ENCODE data around the gene CHST3.
"Not testable (repeated sequence)": the region's sequence is repeated elsewhere in the genome, so short reads cannot be mapped to it uniquely, and the experiment has no call there.

The CHST3 gene

DNA sequence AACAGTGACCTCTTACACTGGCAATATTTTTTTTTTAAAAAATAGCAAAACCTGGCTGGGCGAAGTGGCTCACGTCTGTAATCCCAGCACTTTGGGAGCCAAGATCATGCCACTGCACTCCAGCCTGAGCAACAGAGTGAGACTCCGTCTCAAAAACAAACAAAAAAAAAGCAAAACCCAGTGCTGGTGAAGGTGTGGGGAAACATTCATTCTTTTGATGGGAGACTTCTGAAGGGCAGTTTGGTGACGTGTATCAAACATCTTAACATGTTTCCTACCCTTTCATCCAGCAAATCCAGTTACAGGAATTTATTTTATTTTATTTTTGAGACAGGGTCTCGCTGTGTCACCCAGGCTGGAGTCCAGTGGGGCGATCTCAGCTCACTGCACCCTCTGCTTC, 58.0 kb downstream of the CHST3 start:
- H3K27me3 ChIP-seq (ENCODE audit: control insufficient read depth in 1 of 2, insufficient read depth in 2 of 2, low read length in 2 of 2) = no peaks in the 10 kb centered on the region
- H3K4me1 ChIP-seq (ENCODE audit: insufficient read depth, low read length) = peaks cover 14% of the 10 kb centered on the region
- no peak overlapping the region for H3K9ac ChIP-seq (ENCODE audit: low read length)
- H3K36me3 ChIP-seq (ENCODE audit: insufficient read depth, low read length) = no peaks in the 10 kb centered on the region
- no peak overlapping the region for H3K27ac ChIP-seq (ENCODE audit: low read depth, low read length)
- no peak overlapping the region for H3K4me3 ChIP-seq (ENCODE audit: low read depth in 1 of 2, low read length in 2 of 2)
- H3K9me3 ChIP-seq (ENCODE audit: low read length) = no peaks in the 10 kb centered on the region

DNA sequence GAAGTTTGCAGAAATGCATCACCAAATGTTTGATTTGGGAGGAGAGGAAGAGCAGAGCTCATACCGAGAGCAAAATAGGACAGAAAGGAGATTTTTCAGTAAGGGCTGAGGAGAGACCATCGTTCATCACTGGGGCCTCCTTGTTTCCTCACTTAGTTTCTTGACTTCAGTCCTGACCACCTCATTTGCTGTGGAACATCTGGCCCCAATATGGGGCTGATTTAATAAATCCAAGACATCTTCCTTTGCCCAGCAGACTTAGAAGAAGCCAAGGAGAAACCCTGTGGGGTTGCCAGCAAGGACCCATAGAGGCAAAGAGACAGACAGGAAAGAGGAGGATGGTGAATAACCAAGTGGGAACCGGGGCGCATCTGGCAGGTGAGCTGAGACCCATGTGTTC, 60.4 kb downstream of the CHST3 start:
- H3K9me3 ChIP-seq (ENCODE audit: low read length) = no peaks in the 10 kb centered on the region
- peaks cover 10% of the 10 kb centered on the region for H3K4me1 ChIP-seq (ENCODE audit: insufficient read depth, low read length)
- no peaks in the 10 kb centered on the region for H3K36me3 ChIP-seq (ENCODE audit: insufficient read depth, low read length)
- no peak overlapping the region for H3K4me3 ChIP-seq (ENCODE audit: low read depth in 1 of 2, low read length in 2 of 2)
- H3K27me3 ChIP-seq (ENCODE audit: control insufficient read depth in 1 of 2, insufficient read depth in 2 of 2, low read length in 2 of 2) = no peaks in the 10 kb centered on the region
- no peak overlapping the region for H3K27ac ChIP-seq (ENCODE audit: low read depth, low read length)
- no peak overlapping the region for H3K9ac ChIP-seq (ENCODE audit: low read length)

DNA sequence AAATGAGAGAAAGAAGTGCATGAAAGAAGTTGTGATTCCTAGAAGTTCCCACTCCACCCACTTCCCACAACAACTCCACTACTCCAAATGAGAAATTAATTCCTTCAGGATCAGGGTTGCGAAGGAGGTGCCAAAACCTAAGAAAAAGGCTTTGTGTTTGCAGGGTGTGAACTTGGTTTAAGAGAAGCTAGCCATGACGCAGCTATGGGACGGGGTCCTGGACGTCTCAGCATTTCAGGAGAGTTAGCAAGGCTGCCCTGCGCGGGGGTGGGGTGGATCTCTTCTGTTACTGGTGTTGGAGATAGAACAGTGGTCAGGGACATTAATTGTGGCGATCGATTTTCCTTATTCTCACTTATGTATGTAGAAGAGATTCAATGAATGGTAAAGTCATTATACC, 61.2 kb downstream of the CHST3 start:
- Histone ChIP-seq H3K27ac (ENCODE audit: low read depth, low read length) (no peak overlapping the region), H3K4me1 (ENCODE audit: insufficient read depth, low read length) (peaks cover 10% of the 10 kb centered on the region), H3K27me3 (ENCODE audit: control insufficient read depth in 1 of 2, insufficient read depth in 2 of 2, low read length in 2 of 2) (no peaks in the 10 kb centered on the region), H3K9me3 (ENCODE audit: low read length) (no peaks in the 10 kb centered on the region), H3K9ac (ENCODE audit: low read length) (no peak overlapping the region), H3K36me3 (ENCODE audit: insufficient read depth, low read length) (no peaks in the 10 kb centered on the region), H3K4me3 (ENCODE audit: low read depth in 1 of 2, low read length in 2 of 2) (no peak overlapping the region)

DNA sequence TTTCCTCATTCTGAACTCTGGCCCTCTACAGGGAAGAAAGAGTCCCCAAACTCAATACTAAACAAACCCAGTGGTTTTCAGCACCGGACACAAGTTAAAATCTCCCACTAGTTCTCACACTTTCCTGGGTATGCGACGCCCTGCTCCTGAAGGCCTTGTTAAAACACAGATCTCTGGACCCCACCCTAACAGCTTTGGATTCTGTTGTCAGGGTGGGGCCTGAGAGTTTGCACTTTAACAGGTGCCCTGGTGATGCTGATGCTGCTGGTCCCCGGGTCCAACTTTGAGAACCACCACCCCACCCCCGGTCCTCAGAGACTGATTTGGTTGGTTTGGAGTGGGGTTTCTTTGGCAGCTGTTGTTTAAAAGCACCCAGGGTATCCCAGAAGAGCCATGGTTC, 61.6 kb downstream of the CHST3 start:
- H3K4me3 ChIP-seq (ENCODE audit: low read depth in 1 of 2, low read length in 2 of 2) = no peak overlapping the region
- H3K36me3 ChIP-seq (ENCODE audit: insufficient read depth, low read length) = no peaks in the 10 kb centered on the region
- no peak overlapping the region for H3K27ac ChIP-seq (ENCODE audit: low read depth, low read length)
- no peak overlapping the region for H3K9ac ChIP-seq (ENCODE audit: low read length)
- no peaks in the 10 kb centered on the region for H3K9me3 ChIP-seq (ENCODE audit: low read length)
- peaks cover 9% of the 10 kb centered on the region for H3K4me1 ChIP-seq (ENCODE audit: insufficient read depth, low read length)
- no peaks in the 10 kb centered on the region for H3K27me3 ChIP-seq (ENCODE audit: control insufficient read depth in 1 of 2, insufficient read depth in 2 of 2, low read length in 2 of 2)

DNA sequence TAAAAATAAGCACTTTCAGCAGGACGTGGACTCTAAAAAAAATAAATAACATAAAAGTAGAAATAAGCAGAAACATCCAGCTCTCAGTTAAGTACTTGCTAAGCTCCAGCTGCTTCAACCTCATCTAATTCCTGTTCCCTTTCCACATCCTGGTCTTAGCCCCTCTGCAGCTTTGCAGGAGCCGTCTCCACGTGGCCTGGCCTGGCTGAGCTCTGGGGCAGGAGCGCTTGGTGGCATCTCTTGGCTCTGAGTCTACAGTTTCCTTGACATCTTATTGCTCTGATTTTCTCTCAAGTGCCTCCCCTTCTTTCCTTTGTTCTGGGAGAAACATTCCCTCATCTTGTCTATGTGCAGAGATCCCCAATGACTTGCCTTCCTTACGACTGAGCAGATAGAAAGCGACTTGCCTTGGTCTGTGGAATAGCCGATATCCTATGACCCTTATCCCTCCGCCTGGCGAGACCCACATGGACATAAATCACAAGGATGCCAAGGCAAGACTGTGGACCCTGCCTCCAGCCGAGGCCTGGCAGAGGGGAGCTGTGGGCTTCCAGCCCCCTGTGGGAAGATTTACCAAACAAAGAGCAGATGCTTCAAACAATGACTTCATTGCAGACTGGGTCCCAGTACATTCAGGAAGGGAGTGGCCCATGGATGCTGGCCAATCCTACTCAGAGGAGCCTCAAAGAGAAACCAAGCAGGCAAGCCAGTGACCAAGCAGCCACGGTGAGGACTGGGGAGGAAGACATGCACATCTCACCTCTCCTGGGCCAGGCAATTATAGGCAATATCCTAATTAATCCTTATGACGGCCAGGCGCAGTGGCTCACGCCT, 62.3 kb downstream of the CHST3 start:
- Histone ChIP-seq H3K36me3 (ENCODE audit: insufficient read depth, low read length) (no peaks in the 10 kb centered on the region), H3K9ac (ENCODE audit: low read length) (no peak overlapping the region), H3K27me3 (ENCODE audit: control insufficient read depth in 1 of 2, insufficient read depth in 2 of 2, low read length in 2 of 2) (no peaks in the 10 kb centered on the region), H3K27ac (ENCODE audit: low read depth, low read length) (no peak overlapping the region), H3K4me3 (ENCODE audit: low read depth in 1 of 2, low read length in 2 of 2) (no peak overlapping the region), H3K4me1 (ENCODE audit: insufficient read depth, low read length) (peaks cover 3% of the 10 kb centered on the region), H3K9me3 (ENCODE audit: low read length) (no peaks in the 10 kb centered on the region)

DNA sequence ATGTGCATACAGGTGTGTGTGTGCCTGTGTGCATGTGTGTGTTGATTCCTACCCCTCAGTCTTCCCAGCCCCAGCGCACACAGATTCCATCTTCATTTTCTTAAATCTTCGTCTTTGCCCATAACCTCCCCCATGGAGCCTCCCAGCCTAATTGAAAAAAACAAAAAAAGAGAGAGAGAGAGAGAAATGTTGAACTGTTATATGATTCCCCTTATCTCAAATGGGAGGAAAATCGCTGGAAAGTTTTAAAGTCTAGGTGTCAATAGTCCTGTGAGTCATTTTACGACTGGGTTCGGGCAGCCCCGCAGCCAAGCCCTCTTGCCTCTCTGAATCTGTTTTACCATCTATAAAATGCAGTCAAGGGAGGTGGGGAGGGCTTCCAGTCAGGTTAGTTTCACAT, 63.3 kb downstream of the CHST3 start:
- Histone ChIP-seq H3K4me3 (ENCODE audit: low read depth in 1 of 2, low read length in 2 of 2) (no peak overlapping the region), H3K36me3 (ENCODE audit: insufficient read depth, low read length) (no peaks in the 10 kb centered on the region), H3K9ac (ENCODE audit: low read length) (no peak overlapping the region), H3K9me3 (ENCODE audit: low read length) (no peaks in the 10 kb centered on the region), H3K27me3 (ENCODE audit: control insufficient read depth in 1 of 2, insufficient read depth in 2 of 2, low read length in 2 of 2) (no peaks in the 10 kb centered on the region), H3K4me1 (ENCODE audit: insufficient read depth, low read length) (no peaks in the 10 kb centered on the region), H3K27ac (ENCODE audit: low read depth, low read length) (no peak overlapping the region)

DNA sequence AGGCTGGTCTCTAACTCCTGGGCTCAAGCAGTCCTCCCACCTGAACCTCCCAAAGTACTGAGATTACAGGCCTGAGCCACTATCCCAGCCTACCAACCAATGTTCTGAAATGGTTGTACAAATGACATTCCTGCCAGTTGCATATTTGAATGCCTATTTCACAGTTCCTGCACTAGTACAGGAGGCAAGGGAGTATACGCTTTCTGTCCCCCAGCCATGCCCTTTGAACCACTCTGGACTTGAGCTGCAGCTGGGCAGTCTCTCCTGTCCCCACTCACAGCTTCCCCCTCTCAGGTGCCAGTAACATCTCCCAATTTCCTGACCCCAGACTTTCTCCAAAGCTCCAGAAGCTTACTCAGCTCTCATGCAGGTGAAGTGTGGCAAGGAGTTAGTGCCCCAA, 65.2 kb downstream of the CHST3 start:
- Histone ChIP-seq H3K9ac (ENCODE audit: low read length) (no peak overlapping the region), H3K36me3 (ENCODE audit: insufficient read depth, low read length) (no peaks in the 10 kb centered on the region), H3K9me3 (ENCODE audit: low read length) (no peaks in the 10 kb centered on the region), H3K27me3 (ENCODE audit: control insufficient read depth in 1 of 2, insufficient read depth in 2 of 2, low read length in 2 of 2) (no peaks in the 10 kb centered on the region), H3K27ac (ENCODE audit: low read depth, low read length) (no peak overlapping the region), H3K4me1 (ENCODE audit: insufficient read depth, low read length) (no peaks in the 10 kb centered on the region), H3K4me3 (ENCODE audit: low read depth in 1 of 2, low read length in 2 of 2) (no peak overlapping the region)

DNA sequence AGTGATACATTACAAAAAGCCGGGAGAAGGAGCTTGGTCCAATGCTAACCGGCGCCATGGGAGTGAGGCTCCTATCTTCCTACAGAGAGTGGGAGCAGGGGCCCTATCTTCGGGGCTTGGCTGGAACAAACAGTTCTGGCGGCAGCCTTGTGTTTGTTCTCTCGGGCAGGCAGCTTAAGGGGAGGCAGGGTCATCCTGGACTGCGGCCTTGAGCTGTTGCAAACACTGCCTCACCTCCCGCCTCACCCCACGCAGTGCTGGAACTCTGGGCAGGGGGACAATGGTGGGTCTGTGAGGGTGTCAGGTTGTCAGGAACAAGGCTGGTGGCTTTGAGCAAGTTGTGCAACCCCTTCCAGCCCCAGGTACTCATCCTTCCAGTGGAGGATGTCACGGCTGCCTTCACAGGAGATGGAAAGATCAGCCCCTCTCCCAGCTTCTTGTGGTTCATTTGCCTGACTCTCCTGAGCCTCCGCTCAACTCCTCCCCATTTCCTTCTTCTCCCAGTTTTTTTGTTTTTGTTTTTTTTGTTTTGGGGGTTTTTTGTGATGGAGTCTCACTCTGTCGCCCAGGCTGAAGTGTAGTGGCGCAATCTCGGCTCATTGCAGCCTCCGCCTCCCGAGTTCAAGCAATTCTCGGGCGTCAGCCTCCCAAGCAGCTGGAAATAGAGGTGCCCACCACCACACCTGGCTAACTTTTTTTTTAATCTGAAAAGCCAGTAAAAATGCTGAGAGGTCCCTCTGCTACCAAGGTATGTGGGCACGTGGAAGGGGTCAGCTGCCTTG, 66.8 kb downstream of the CHST3 start:
- H3K27ac ChIP-seq (ENCODE audit: low read depth, low read length) = no peak overlapping the region
- H3K4me1 ChIP-seq (ENCODE audit: insufficient read depth, low read length) = no peaks in the 10 kb centered on the region
- H3K27me3 ChIP-seq (ENCODE audit: control insufficient read depth in 1 of 2, insufficient read depth in 2 of 2, low read length in 2 of 2) = no peaks in the 10 kb centered on the region
- no peaks in the 10 kb centered on the region for H3K9me3 ChIP-seq (ENCODE audit: low read length)
- H3K36me3 ChIP-seq (ENCODE audit: insufficient read depth, low read length) = no peaks in the 10 kb centered on the region
- no peak overlapping the region for H3K9ac ChIP-seq (ENCODE audit: low read length)
- H3K4me3 ChIP-seq (ENCODE audit: low read depth in 1 of 2, low read length in 2 of 2) = no peak overlapping the region

DNA sequence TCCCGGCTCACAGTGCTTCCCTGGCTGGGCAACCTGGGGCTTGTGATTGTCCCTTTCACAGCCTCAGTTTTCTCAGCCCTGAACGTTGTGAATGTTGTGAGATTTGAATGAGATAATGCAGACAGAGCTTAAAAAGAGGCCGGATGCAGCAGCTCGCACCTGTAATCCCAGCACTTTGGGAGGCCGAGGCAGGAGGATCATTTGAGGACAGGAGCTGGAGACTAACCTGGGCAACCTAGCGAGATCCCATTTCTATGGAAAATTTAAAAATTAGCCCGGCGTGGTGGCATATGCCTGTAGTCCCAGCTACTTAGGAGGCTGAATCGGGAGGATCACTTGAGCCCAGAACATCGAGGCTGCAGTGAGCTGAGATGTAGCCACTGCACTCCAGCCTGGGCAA, 67.5 kb downstream of the CHST3 start:
- no peaks in the 10 kb centered on the region for H3K27me3 ChIP-seq (ENCODE audit: control insufficient read depth in 1 of 2, insufficient read depth in 2 of 2, low read length in 2 of 2)
- no peaks in the 10 kb centered on the region for H3K9me3 ChIP-seq (ENCODE audit: low read length)
- H3K4me3 ChIP-seq (ENCODE audit: low read depth in 1 of 2, low read length in 2 of 2) = no peak overlapping the region
- no peaks in the 10 kb centered on the region for H3K4me1 ChIP-seq (ENCODE audit: insufficient read depth, low read length)
- H3K9ac ChIP-seq (ENCODE audit: low read length) = no peak overlapping the region
- no peaks in the 10 kb centered on the region for H3K36me3 ChIP-seq (ENCODE audit: insufficient read depth, low read length)
- no peak overlapping the region for H3K27ac ChIP-seq (ENCODE audit: low read depth, low read length)

DNA sequence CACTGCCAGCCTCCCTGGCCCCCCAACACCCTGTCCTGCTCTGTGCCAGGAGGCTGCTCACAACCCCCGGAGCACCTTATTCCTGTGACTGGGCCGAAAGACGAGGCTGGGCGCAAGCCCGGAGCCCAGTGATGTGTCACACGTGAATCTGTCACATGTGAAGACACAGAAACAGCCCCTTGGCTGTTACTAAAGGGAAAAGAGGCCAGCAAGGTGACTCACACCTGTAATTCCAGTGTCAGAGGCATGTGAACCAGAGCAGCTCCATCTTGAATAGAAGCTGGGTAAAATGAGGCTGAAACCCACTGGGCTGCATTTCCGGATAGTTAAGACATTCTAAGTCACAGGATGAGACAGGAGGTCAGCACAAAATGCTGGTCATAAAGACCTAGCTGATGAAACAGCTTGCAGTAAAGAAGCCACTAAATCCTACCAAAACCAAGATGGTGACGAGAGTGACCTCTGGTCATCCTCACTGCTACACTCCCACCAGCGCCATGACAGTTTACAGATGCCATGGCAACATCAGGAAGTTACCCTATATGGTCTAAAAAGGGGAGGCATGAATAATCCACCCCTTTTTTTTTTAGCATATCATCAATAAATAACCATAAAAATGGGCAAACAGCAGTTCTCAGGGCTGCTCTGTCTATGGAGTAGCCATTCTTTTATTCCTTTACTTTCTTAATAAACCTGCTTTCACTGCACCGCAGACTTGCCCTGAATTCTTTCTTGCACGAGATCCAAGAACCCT, 68.4 kb downstream of the CHST3 start:
- not testable (repeated sequence) for H3K9ac ChIP-seq (ENCODE audit: low read length); H3K27me3 ChIP-seq (ENCODE audit: control insufficient read depth in 1 of 2, insufficient read depth in 2 of 2, low read length in 2 of 2); H3K4me1 ChIP-seq (ENCODE audit: insufficient read depth, low read length); H3K36me3 ChIP-seq (ENCODE audit: insufficient read depth, low read length); H3K4me3 ChIP-seq (ENCODE audit: low read depth in 1 of 2, low read length in 2 of 2); H3K27ac ChIP-seq (ENCODE audit: low read depth, low read length); H3K9me3 ChIP-seq (ENCODE audit: low read length)

DNA sequence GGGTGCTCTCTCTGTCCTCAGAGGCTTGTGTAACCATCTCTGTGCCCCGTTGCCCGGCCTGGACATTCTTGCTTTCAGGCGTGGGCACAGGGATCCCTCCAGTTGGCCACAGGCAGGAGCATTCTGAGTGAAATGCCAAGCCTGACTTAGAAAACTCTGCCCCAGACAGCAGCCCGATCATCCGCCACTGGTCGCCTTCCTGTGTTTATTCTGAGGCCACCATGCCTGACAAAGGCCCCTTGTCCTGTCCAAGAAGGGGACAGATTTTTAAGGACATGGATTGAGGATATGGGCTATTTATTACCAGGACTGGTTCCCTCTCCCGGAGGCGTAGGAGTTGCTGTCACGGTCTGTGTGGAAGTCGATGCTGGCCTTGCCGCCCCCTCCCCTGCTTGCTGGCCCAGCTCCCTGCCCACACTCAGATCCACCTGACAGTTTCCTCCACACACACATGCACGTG, 69.9 kb downstream of the CHST3 start:
- Histone ChIP-seq H3K9me3 (ENCODE audit: low read length) (no peaks in the 10 kb centered on the region), H3K4me3 (ENCODE audit: low read depth in 1 of 2, low read length in 2 of 2) (no peak overlapping the region), H3K36me3 (ENCODE audit: insufficient read depth, low read length) (no peaks in the 10 kb centered on the region), H3K27me3 (ENCODE audit: control insufficient read depth in 1 of 2, insufficient read depth in 2 of 2, low read length in 2 of 2) (no peaks in the 10 kb centered on the region), H3K9ac (ENCODE audit: low read length) (no peak overlapping the region), H3K27ac (ENCODE audit: low read depth, low read length) (no peak overlapping the region), H3K4me1 (ENCODE audit: insufficient read depth, low read length) (no peaks in the 10 kb centered on the region)

All from muscle layer of colon (tissue), 2 donors.